IMR-90 (cell line): Measurements from ENCODE around the gene TMEM235. TPM values are rescaled to one million over a fixed set of nuclear protein-coding genes. Genes with fewer than 3 reads are reported as not detected.
A peak's percentile ranks its signal among the peaks of the same experiment; 100 is the strongest.

Source experiments
- ATAC-seq: fragments of 200-7000 bp; cut with Tn5 transposase; 2 replicates; pipeline ENCODE4 v1.9.1; 2020; ENCODE audit warnings: low read depth, mild to moderate bottlenecking, moderate library complexity
- BruUV-seq: library from RNA; stranded (reverse); fragments of 400-500 nt; replicated peaks from 2 replicates; lab custom pipeline; 2021; lab: Mats Ljungman, UMichigan
- CTCF ChIA-PET: fragments of 300-600 bp; formaldehyde crosslinking; extraction: SDS; loops from one replicate; lab custom pipeline; 2021; ENCODE audit warnings: antibody characterized with exemption; lab: Yijun Ruan, JAX
- POLR2A ChIA-PET: fragments of 300-600 bp; sonication (Branson Sonifier 250); formaldehyde crosslinking; loops from one replicate; lab custom pipeline; 2022; ENCODE audit warnings: antibody characterized with exemption; ENCODE audit not compliant: unreplicated experiment; lab: Charles Lee
- DNase-seq: peaks from one replicate; pipeline ENCODE4 v3.0.0; 2013
- H2AFZ ChIP-seq: replicated peaks from 2 replicates; pipeline ENCODE3; 2013; ENCODE audit warnings: low read length, mild to moderate bottlenecking; ENCODE audit not compliant: poor library complexity
- H2AK5ac ChIP-seq: 2 replicates; pipeline ENCODE4 v1.6.1; 2013; ENCODE audit warnings: low read depth, low read length, inconsistent platforms
- H2AK9ac ChIP-seq: replicated peaks from 2 replicates; pipeline ENCODE3; 2013; ENCODE audit warnings: mild to moderate bottlenecking, low read depth, low read length, moderate library complexity; ENCODE audit not compliant: poor library complexity
- H2BK120ac ChIP-seq: 2 replicates; pipeline ENCODE4 v1.6.1; 2013; ENCODE audit warnings: low read depth, low read length, inconsistent platforms
- H2BK15ac ChIP-seq: 3 replicates; pipeline ENCODE4 v1.6.1; 2013; ENCODE audit warnings: low read depth, low read length, inconsistent platforms
- H2BK20ac ChIP-seq: 2 replicates; pipeline ENCODE4 v1.6.1; 2013; ENCODE audit warnings: low read depth, mild to moderate bottlenecking, inconsistent platforms, low read length, moderate library complexity
- H2BK5ac ChIP-seq: 2 replicates; pipeline ENCODE4 v1.6.1; 2013; ENCODE audit warnings: mild to moderate bottlenecking, low read depth, low read length, inconsistent platforms; ENCODE audit not compliant: poor library complexity, severe bottlenecking
- H3K14ac ChIP-seq: replicated peaks from 2 replicates; pipeline ENCODE4 v1.6.1; 2013; ENCODE audit warnings: low read depth, low read length, inconsistent platforms
- H3K18ac ChIP-seq: 2 replicates; pipeline ENCODE4 v1.6.1; 2013; ENCODE audit warnings: low read depth, low read length, control low read depth
- H3K23ac ChIP-seq: 2 replicates; pipeline ENCODE4 v1.6.1; 2013; ENCODE audit warnings: low read depth, low read length, inconsistent platforms
- H3K27ac ChIP-seq: 2 replicates; pipeline ENCODE4 v1.5.1; 2013; ENCODE audit warnings: mild to moderate bottlenecking, control low read depth, low read length; ENCODE audit not compliant: insufficient read depth
- H3K27me3 ChIP-seq: 2 replicates; pipeline ENCODE4 v1.6.1; 2013; ENCODE audit warnings: low read length; ENCODE audit not compliant: control insufficient read depth, insufficient read depth
- H3K36me3 ChIP-seq: 2 replicates; pipeline ENCODE4 v1.6.1; 2013; ENCODE audit warnings: low read length, mixed read lengths; ENCODE audit not compliant: control insufficient read depth, insufficient read depth
- H3K4ac ChIP-seq: 2 replicates; pipeline ENCODE4 v1.6.1; 2013; ENCODE audit warnings: low read depth, low read length, inconsistent platforms
- H3K4me1 ChIP-seq: 2 replicates; pipeline ENCODE4 v1.6.1; 2013; ENCODE audit warnings: low read length, mixed read lengths; ENCODE audit not compliant: control insufficient read depth, insufficient read depth
- H3K4me2 ChIP-seq: 2 replicates; pipeline ENCODE4 v1.6.1; 2013; ENCODE audit warnings: low read depth, mild to moderate bottlenecking, control low read depth, low read length, moderate library complexity
- H3K4me3 ChIP-seq: 2 replicates; pipeline ENCODE4 v1.5.1; 2013; ENCODE audit warnings: low read depth, mild to moderate bottlenecking, control low read depth, low read length, moderate library complexity; ENCODE audit not compliant: insufficient read depth
- H3K56ac ChIP-seq: 2 replicates; pipeline ENCODE4 v1.6.1; 2013; ENCODE audit warnings: low read length, inconsistent platforms; ENCODE audit not compliant: insufficient read depth; ENCODE audit errors: extremely low read depth
- H3K79me1 ChIP-seq, 2 experiments: 2 replicates each; pipeline ENCODE4 v1.6.1; 2013; ENCODE audit warnings: low read length in 2 of 2, inconsistent platforms in 1 of 2, low read depth in 1 of 2
- H3K9ac ChIP-seq: 2 replicates; pipeline ENCODE4 v1.6.1; 2013; ENCODE audit warnings: low read depth, low read length, control low read depth
- H3K9me1 ChIP-seq: 2 replicates; pipeline ENCODE4 v1.6.1; 2013; ENCODE audit warnings: low read length, inconsistent platforms; ENCODE audit not compliant: insufficient read depth
- H3K9me3 ChIP-seq: 2 replicates; pipeline ENCODE4 v1.6.1; 2013; ENCODE audit warnings: low read length; ENCODE audit not compliant: control insufficient read depth, insufficient read depth
- H4K20me1 ChIP-seq: 2 replicates; pipeline ENCODE4 v1.6.1; 2013; ENCODE audit warnings: low read length, inconsistent platforms; ENCODE audit not compliant: insufficient read depth
- H4K5ac ChIP-seq: 2 replicates; pipeline ENCODE4 v1.6.1; 2013; ENCODE audit warnings: mild to moderate bottlenecking, low read depth, low read length, control low read depth
- H4K8ac ChIP-seq, 2 experiments: 2 replicates each; pipeline ENCODE4 v1.6.1; 2013; ENCODE audit warnings: low read depth in 2 of 2, low read length in 2 of 2, control low read depth in 1 of 2, inconsistent platforms in 1 of 2
- H4K91ac ChIP-seq: 2 replicates; pipeline ENCODE4 v1.6.1; 2013; ENCODE audit warnings: low read depth, low read length, inconsistent platforms; ENCODE audit not compliant: insufficient read depth
- CEBPB ChIP-seq: IDR thresholded peaks from 2 replicates; pipeline ENCODE4 v1.6.1; 2012; ENCODE audit warnings: low read depth, low read length, improper control_type of control experiment
- WGBS, 2 experiments: methylation state at CpG; one replicate each; pipeline versions ENCODE4 v1.1.5 to v1.1.7; 2013; ENCODE audit warnings: missing lambda C conversion rate in 2 of 2; ENCODE audit not compliant: insufficient read length in 1 of 2; ENCODE audit errors: extremely low coverage in 2 of 2; 5-methylcytosine and 5-hydroxymethylcytosine counted together
- dilution Hi-C: fragments of 300-500 bp; cut with HindIII; formaldehyde crosslinking; loops from one replicate; pipeline ENCODE4 v1.14.3; 2018; ENCODE audit warnings: low sequenced_read_pairs; ENCODE audit not compliant: unreplicated experiment
- in situ Hi-C: fragments of 300-500 bp; cut with MboI; formaldehyde crosslinking; loops from 3 replicates; pipeline ENCODE4 v1.14.3; 2019; ENCODE audit warnings: low sequenced_read_pairs, inconsistent platforms, mixed read lengths
- intact Hi-C: fragments of 100-400 bp; cut with micrococcal nuclease; formaldehyde crosslinking; loops from 2 replicates; pipeline ENCODE4 v1.10.0; 2022
- polyA plus RNA-seq, 3 experiments: library from polyadenylated mRNA; depleted of rRNA; stranded (reverse); fragments of >200 nt; gene quantifications; 2 replicates each; pipeline ENCODE4 v1.2.3, GENCODE V29; 2012; ENCODE audit warnings: low replicate concordance in 1 of 3
- total RNA-seq: library from RNA; depleted of rRNA; stranded (reverse); fragments of >200 nt; gene quantifications from 2 replicates; pipeline ENCODE4 v1.2.3, GENCODE V29; 2012

TMEM235 gene
- total and polyA plus RNA-seq, 2 of the 4 experiments (the other 2 are of a cell fraction): not detected

DNA sequence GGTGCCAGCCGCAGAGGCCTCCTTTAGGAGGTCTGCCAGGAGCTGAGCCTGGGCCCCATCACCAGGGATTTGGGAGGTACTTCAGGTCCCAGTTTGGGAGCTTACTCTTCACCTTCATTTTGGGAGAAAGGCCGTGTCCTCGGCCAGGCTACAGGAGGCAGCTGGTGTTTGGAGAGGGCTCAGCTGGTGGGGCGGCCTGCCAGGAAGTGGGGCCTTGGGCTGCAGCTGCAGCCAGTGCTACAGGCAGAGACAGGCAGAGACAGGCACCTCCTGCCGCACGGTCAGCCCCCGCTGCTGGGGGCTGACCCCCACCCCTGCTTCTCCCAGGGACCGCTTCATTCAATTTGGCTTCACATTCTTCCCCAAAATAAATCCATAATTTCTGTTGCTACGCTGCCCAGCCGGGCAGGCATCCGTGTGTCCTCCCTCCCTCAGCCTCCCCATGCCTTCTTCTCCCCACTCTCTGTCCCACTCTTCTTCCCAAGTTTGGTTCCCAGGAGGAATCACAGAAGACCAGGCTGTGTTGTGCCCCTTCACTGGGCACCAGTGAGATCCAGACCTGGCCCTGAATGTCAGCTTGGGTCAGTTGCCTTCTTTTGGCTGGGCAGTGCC lies 6.1 kb downstream of the TMEM235 start:
- Histone ChIP-seq H3K27ac (no peak overlapping the region), H3K4ac (no peak overlapping the region), H2BK120ac (no peak overlapping the region), H3K27me3 (peaks cover 31% of the 10 kb centered on the region), H3K4me3 (no peak overlapping the region), H2BK20ac (no peak overlapping the region), H3K4me2 (no peak overlapping the region), H3K9me3 (no peaks in the 10 kb centered on the region), H3K79me1 (no peaks in the 10 kb centered on the region), H2BK5ac (no peak overlapping the region), H3K9ac (no peak overlapping the region), H2AK5ac (no peak overlapping the region), H2AK9ac (no peak overlapping the region), H3K36me3 (no peaks in the 10 kb centered on the region), H3K18ac (no peak overlapping the region), H2BK15ac (no peak overlapping the region), H4K20me1 (no peaks in the 10 kb centered on the region), H2AFZ (no peak overlapping the region), H3K23ac (no peak overlapping the region), H3K9me1 (no peaks in the 10 kb centered on the region), H4K8ac (no peak overlapping the region), H3K14ac (no peak overlapping the region), H3K4me1 (peaks cover 1% of the 10 kb centered on the region; the same call in 1 of the 2 replicates), H3K56ac (no peak overlapping the region), H4K91ac (no peak overlapping the region), H4K5ac (no peak overlapping the region)
- dilution Hi-C loops: no loop called here
- DNase-seq (no peak), ATAC-seq (peak; percentile 33; the same call in 1 of the 2 replicates)
- ChIA-PET CTCF (interaction anchor here (0.6 to 1.4 kb wide), 2 partner anchors 14 to 132 kb away, joined by 3 to 5 read pairs; no protein-coding TSS in a partner anchor), POLR2A (no interaction called here)
- no TSS peak for BruUV-seq
- intact Hi-C loops: no loop called here
- in situ Hi-C loops: no loop called here
- no peak for TF ChIP-seq CEBPB
- 35% methylated on average over 4 of the region's 11 CpGs; no CpG with 5 or more reads in 1 of the 2 experiments for WGBS, 2 experiments
